HepG2 (cell line): Measurements from ENCODE around the gene SMARCD1. TPM values are rescaled to one million over a fixed set of nuclear protein-coding genes. Genes with fewer than 3 reads are reported as not detected.

Source experiments
- AHR ChIP-seq: IDR thresholded peaks from 2 replicates; pipeline ENCODE4 v1.6.1; 2018; ENCODE audit warnings: missing genetic modification reagents, missing compliant biosample characterization
- ATAD3A ChIP-seq: sonication (generic); formaldehyde crosslinking; IDR thresholded peaks from 2 replicates; pipeline ENCODE4 v1.4.0; 2020; ENCODE audit warnings: missing genetic modification reagents
- CBX1 ChIP-seq: IDR thresholded peaks from one replicate; pipeline ENCODE4 v1.6.1; 2016; ENCODE audit warnings: antibody characterized with exemption, low read depth
- CEBPG ChIP-seq: IDR thresholded peaks from 2 replicates; pipeline ENCODE4 v1.6.1; 2016
- CSRNP2 ChIP-seq: sonication (generic); formaldehyde crosslinking; conservative IDR thresholded peaks from 2 replicates; pipeline ENCODE4 v1.8.0; 2022; ENCODE audit warnings: low read depth, missing genetic modification reagents
- ETV6 ChIP-seq: sonication (generic); formaldehyde crosslinking; conservative IDR thresholded peaks from 2 replicates; pipeline ENCODE4 v1.4.0; 2020; ENCODE audit warnings: missing genetic modification reagents
- KAT7 ChIP-seq: IDR thresholded peaks from 2 replicates; pipeline ENCODE4 v1.6.1; 2018; ENCODE audit warnings: borderline replicate concordance, missing compliant biosample characterization
- KMT2B ChIP-seq: IDR thresholded peaks from 2 replicates; pipeline ENCODE4 v1.6.1; 2016; ENCODE audit warnings: missing genetic modification reagents, missing compliant biosample characterization
- MNT ChIP-seq: fragments of 450-650 bp; IDR thresholded peaks from 2 replicates; pipeline ENCODE4 v1.6.1; 2016
- MTERF4 ChIP-seq: sonication (generic); formaldehyde crosslinking; IDR thresholded peaks from 2 replicates; pipeline ENCODE4 v1.8.0; 2023; ENCODE audit warnings: mild to moderate bottlenecking, missing genetic modification reagents
- MTF1 ChIP-seq: sonication (generic); formaldehyde crosslinking; IDR thresholded peaks from 2 replicates; pipeline ENCODE4 v1.5.0; 2020; ENCODE audit warnings: missing genetic modification reagents
- NFE2L2 ChIP-seq: fragments of 150-350 bp; IDR thresholded peaks from 2 replicates; pipeline ENCODE4 v1.6.1; 2014; ENCODE audit warnings: low read length
- NFKB2 ChIP-seq: sonication (generic); formaldehyde crosslinking; IDR thresholded peaks from 2 replicates; pipeline ENCODE4 v1.4.0; 2020; ENCODE audit warnings: missing genetic modification reagents, borderline replicate concordance
- PBX2 ChIP-seq: IDR thresholded peaks from 2 replicates; pipeline ENCODE4 v1.6.1; 2016; ENCODE audit warnings: control low read depth
- PRDM15 ChIP-seq: sonication (generic); formaldehyde crosslinking; IDR thresholded peaks from 2 replicates; pipeline ENCODE4 v1.4.0; 2020; ENCODE audit warnings: missing genetic modification reagents
- REL ChIP-seq: sonication (generic); formaldehyde crosslinking; conservative IDR thresholded peaks from 2 replicates; pipeline ENCODE4 v1.8.0; 2022; ENCODE audit warnings: mild to moderate bottlenecking, missing genetic modification reagents, moderate library complexity
- TCF12 ChIP-seq, 2 experiments: fragments of 450-650 bp in 1 of 2; sonication (generic) in 1 of 2; formaldehyde crosslinking in 1 of 2; IDR thresholded peaks; 2 replicates each; pipeline versions ENCODE4 v1.6.1 to v1.8.0; 2017 to 2022; ENCODE audit warnings: antibody characterized with exemption in 1 of 2, mild to moderate bottlenecking in 1 of 2, missing genetic modification reagents in 1 of 2, moderate library complexity in 1 of 2
- ZFP62 ChIP-seq: sonication (generic); formaldehyde crosslinking; IDR thresholded peaks from 2 replicates; pipeline ENCODE4 v1.4.0; 2020; ENCODE audit warnings: missing genetic modification reagents
- ZFY ChIP-seq: sonication (generic); formaldehyde crosslinking; IDR thresholded peaks from 2 replicates; pipeline ENCODE4 v1.4.0; 2020; ENCODE audit warnings: missing genetic modification reagents
- ZNF460 ChIP-seq: sonication (generic); formaldehyde crosslinking; IDR thresholded peaks from 2 replicates; pipeline ENCODE4 v1.5.1; 2020; ENCODE audit warnings: missing genetic modification reagents, mild to moderate bottlenecking, borderline replicate concordance
- ZNF652 ChIP-seq: IDR thresholded peaks from 2 replicates; pipeline ENCODE4 v1.6.1; 2016; ENCODE audit warnings: low read depth, borderline replicate concordance
- ZNF7 ChIP-seq: IDR thresholded peaks from 2 replicates; pipeline ENCODE4 v1.6.1; 2016; ENCODE audit warnings: missing biosample characterization, missing genetic modification reagents
- ZNF737 ChIP-seq: sonication (generic); formaldehyde crosslinking; IDR thresholded peaks from 2 replicates; pipeline ENCODE4 v1.5.0; 2020; ENCODE audit warnings: missing genetic modification reagents, mild to moderate bottlenecking, borderline replicate concordance
- ZNF777 ChIP-seq: sonication (generic); formaldehyde crosslinking; IDR thresholded peaks from 2 replicates; pipeline ENCODE4 v1.4.0; 2020; ENCODE audit warnings: missing genetic modification reagents
- polyA plus RNA-seq, 8 experiments: library from polyadenylated mRNA; depleted of rRNA in 3 of 8; stranded (reverse) in 7 of 8; unstranded in 1 of 8; fragments of >200 nt; fragmentation: Illumina TruSeq in 4 of 8; extraction: Trizol in 4 of 8; gene quantifications; 2 replicates each; pipeline versions ENCODE4 v1.2.1 to v1.2.3, GENCODE V29; 2011 to 2016; ENCODE audit warnings: low read depth in 4 of 8, missing spikeins in 1 of 8, mixed read lengths in 1 of 8; ENCODE audit not compliant: insufficient read depth in 1 of 8
- total RNA-seq, 5 experiments: library from RNA; depleted of rRNA; stranded (reverse); fragments of >200 nt; fragmentation: Illumina TruSeq; extraction: Trizol; gene quantifications; 2 replicates each; pipeline ENCODE4 v1.2.3, GENCODE V29; 2016; ENCODE audit warnings: low read depth in 1 of 5

SMARCD1 gene
- total and polyA plus RNA-seq, 2 of the 13 experiments (the other 11 are each of a cell fraction or from before 2014, with no cell fraction given) = 51.7 to 54.6 TPM

GRCh38 chr12:50103767-50104321 is 18.7 kb downstream of the SMARCD1 start, which contains the start of gene GPD1 (continued):
- peak; percentile 58 for TF ChIP-seq MNT
- TF ChIP-seq CEBPG (CRISPR knock-in tag) = no peak
- no peak for TF ChIP-seq ZFP62 (CRISPR knock-in tag)
- TF ChIP-seq NFKB2 = no peak; the same call in 1 of the 2 replicates
- TF ChIP-seq TCF12 (IDR thresholded peaks at IDR 0.05) = no peak
- no peak for TF ChIP-seq TCF12 (CRISPR knock-in tag; IDR thresholded peaks at IDR 0.05)
- no peak for TF ChIP-seq ZNF737 (CRISPR knock-in tag)
- TF ChIP-seq MTERF4 (CRISPR knock-in tag) = no peak
- no peak for TF ChIP-seq CSRNP2
- TF ChIP-seq KAT7 (CRISPR knock-in tag) = no peak
- no peak; the same call in 1 of the 2 replicates for TF ChIP-seq KMT2B (CRISPR knock-in tag)
- no peak for TF ChIP-seq AHR (CRISPR knock-in tag)
- no peak for TF ChIP-seq PRDM15 (CRISPR knock-in tag)
- TF ChIP-seq REL = no peak
- TF ChIP-seq CBX1 = no peak
- TF ChIP-seq MTF1 (CRISPR knock-in tag) = no peak
- TF ChIP-seq ETV6 (CRISPR knock-in tag) = no peak
- no peak for TF ChIP-seq ZNF7 (CRISPR knock-in tag)
- TF ChIP-seq PBX2 (CRISPR knock-in tag) = no peak
- no peak for TF ChIP-seq ZFY (CRISPR knock-in tag)
- no peak for TF ChIP-seq ATAD3A (CRISPR knock-in tag)
- TF ChIP-seq NFE2L2 = no peak
- no peak for TF ChIP-seq ZNF777 (CRISPR knock-in tag)
- no peak for TF ChIP-seq ZNF460 (CRISPR knock-in tag)
- TF ChIP-seq ZNF652 = no peak
